ENCODE data around the gene TMEM240.
"Not testable (repeated sequence)": the region's sequence is repeated elsewhere in the genome, so short reads cannot be mapped to it uniquely, and the experiment has no call there.

TMEM240 gene

DNA sequence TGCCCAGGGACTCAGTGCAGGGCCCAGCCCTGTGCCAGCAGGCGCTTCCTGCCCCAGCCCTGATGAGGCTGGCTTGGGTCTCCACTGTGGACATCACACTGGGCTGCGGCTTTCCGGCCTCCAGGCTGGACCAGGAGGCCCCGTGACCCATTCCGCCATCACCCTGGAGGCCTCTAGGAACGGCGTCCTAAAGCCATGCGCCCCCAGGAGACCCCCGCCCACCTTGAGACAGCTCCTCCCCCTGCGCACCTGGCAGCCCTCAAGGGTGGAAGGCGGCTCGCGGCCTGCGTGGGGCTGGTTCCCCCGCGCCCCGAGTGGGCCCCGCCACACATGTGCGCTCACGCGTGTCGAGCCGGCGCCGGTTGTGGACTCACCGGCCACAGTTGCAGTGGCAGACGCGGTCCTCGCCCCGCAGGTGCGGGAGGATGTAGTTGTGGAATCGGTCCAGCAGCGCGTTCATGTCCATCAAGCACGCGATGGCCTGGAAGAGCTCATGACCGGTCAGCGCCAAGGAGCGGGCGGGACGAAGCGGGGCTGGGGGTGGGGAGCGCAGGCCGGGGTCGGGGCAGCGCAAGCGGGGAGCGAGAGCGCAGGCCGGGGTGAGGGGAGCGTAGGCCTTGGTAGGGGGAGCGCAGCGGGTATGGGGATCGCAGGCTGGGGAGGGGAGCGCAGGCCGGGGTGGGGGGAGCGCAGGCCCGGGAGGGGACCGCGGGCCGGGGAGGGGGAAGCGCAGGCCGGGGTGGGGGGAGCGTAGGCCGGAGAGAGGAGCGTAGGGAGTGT is 924 bp downstream of the TMEM240 start:
- DNase-seq, result no peak

DNA sequence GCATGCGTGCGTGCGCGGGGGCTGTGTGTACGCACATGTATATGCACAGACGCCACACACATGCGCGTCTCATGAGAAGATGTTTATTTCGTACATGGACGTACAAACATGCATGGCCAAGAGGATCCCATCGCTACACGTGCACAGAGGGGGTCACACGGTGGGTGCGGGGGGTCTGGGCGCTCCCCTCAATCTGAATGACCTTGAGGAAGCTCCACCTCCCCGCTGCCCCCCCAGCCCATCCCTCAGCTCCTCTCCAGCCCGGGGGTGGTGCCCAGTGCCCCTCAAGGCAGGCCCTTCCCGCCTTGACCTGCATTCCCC is 1.5 kb downstream of the TMEM240 start:
- no peak for DNase-seq

DNA sequence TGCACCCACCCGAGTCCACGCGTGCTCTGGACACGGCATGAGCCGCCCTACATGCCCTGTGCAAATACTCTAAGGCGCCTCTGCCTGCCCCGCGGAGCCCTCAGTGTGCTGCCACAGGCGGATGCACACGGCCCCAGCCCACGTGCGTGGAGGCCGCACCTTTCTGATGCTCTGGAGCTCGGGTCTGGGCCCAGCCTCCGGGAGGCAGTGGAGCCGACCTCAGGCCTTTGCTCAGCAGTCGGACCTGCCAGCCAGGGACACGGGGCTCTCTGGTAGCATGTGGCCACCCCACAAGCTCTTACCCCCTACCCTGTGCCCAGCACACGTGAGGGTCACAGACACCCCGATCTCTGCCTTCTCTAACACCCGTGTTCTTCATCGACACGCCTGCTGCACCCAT is 2.1 kb downstream of the TMEM240 start:
- DNase-seq, result no peak

DNA sequence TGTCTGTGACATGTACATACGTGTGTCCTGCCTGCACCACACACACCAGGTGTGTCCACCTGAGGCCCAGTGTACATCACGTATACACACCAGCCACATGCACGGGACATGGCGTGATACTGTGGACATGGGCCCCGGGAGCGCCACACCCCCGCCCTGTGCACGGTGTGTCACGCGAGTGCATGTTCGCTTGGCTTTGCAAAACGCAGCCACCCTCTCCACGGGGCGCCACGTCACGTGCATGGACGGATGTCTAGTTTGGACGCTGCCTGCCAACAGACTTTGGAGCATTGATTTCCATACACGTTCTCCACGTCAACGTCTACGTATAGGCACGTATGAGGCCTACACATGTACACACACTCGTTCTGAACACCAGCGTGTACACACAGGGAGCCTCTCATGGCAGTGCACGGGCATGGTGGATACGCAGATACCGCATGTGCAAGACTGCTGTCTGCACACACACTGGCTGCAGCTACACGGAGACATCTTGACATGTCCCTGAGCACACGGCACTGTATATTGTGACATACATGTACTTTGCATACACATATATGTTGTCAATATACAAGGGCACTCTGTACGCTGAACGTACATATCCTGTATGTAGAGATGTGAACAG is 2.7 kb downstream of the TMEM240 start:
- DNase-seq, result no peak

DNA sequence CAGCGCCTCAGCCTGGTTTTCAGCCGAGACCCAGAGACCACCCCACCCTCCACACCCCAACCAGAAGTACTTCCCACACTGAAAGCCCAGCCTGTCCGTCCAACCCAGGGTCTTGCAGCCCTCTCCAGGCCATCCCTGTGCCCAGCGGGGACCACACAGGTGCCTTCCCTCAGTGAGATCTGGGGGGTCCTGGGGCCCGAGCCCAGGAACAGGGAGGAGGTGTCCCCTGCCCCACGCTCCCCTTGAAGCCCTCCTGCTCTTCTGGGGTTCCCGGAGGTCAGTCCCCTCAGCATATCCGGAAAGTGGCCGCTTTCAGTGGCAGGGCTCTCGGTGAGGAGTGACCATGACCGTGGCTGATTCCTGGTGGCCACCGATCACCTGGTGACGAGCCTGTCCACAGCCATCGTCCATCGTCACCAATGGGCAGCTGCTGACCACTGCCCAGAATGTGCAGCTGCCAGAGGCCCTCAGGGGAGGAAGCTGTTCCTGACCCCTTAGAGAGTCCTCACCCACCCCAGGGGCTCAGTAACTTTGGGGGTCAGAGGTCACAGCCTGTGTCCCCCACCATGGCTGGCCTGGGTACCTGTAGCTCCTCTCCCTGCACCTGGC is 3.4 kb downstream of the TMEM240 start:
- no peak for DNase-seq

DNA sequence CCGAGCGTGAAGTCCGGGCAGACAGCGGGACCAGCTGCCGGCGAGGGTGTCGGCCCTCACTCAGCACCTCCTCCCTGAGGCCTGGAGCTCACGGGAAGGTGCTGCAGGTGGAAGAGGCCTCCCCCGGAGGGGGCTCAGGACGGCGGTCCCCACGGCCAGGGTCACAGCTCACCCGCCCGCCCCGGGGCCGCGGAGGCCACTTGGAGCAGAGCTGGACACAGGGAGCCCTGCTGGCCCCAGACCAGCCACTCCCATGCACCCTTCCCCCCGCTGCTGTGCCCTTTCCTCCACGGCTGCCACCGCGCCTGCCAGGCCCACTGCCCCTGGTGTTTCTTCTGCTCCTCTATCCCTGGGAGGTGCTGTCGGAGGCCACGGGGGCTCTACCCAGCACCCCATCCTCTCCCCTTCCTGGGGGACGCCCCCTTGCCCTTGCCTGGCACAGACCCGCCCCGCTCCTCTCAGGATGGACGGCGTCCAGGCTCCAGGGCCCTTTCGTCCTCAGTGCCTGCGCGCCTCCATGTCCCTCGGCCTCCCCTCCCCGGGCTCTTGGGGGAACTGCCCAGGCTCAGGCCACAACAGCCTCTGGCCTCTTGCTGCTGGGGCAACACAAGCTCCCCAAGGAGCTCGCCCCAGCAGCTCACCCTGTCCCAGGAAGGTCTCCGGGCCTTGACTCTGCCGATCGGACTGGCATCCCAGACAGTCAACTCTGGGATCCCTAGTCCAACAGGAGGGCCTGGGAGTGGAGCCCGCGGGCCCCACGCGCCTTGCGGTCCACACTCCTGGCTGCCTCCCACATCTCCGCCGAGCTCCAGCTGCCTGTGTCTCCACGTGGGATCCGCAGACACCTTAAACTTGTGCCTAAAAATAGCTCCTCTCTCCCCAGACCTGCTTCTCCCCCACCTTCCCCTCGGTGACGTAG is 4.1 kb downstream of the TMEM240 start:
- no peak for DNase-seq

DNA sequence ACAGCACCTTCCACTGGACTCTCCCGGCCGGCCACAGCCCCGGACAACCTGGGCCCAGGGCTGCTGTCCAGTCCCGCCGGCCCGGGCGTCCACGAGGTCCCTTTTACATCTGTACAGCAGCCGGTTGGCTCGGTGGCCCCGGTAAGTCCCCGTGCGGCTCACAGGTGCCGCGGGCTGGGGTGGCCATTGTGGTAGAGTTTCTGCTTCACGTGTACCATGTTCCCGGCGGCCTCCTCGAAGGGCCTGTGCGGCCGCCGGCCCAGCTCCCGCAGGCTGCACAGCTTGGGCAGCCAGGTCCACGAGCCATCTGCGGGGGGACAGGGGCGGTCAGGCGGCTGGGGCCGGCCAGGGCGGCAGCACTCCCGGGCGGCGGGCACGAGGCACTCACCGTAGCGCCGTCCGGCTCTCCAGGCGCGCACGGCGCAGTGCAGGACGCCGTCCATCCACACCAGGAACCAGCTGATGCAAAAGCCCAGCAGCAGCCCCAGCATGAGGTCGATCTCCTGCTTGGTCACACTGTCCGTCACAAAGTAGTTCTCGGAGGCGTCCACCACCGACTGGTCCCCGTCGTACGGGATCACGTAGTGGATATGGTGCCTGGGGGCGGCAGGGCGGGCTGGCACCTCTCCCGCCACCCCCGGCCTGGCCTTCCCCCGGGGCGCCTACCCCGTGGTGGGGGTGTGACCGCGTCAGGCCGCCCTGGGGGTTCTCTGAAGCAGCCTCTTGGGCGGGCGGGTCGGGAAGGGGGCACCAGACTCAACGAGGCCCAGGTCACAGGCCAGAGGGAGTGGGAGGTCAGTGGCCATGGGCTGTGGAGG is 5.0 kb downstream of the TMEM240 start:
- no peak for DNase-seq

DNA sequence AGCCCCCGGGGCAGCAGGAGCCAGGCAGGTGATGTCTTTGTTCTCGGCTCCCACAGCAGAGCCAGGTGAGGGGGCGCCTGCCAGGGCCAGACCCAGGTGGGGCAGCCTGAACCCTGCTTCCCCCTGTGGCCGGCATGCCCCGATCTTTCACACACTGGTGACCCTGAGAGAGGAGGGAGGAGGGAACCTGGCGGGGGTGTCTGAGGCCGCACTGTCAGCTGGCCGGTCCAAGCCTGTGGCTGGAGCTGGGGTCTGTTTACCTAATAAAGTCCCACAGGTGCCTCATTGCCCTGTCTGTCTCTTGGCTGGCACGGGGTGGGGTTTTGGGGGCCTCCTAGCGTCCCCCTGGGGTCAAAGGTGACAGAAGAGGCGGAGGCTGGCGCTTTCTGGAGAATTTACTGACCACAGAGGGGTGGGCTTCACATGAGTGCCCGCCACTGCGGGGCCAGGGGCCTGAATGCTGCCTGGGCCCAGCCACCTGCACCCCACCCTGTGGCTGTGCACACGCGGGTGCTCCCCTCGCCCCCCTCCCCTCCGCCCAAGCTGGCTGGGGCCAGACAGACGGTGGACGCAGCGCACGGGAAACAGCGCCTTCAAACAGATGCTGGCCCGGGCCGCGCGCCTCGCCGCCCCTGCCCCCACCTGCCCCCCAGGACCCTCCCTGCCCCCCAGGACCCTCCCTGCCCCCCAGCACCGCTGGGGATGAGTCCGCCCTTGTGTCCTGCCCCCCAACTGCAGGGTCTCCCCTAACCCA is 5.8 kb downstream of the TMEM240 start:
- DNase-seq, result no peak

DNA sequence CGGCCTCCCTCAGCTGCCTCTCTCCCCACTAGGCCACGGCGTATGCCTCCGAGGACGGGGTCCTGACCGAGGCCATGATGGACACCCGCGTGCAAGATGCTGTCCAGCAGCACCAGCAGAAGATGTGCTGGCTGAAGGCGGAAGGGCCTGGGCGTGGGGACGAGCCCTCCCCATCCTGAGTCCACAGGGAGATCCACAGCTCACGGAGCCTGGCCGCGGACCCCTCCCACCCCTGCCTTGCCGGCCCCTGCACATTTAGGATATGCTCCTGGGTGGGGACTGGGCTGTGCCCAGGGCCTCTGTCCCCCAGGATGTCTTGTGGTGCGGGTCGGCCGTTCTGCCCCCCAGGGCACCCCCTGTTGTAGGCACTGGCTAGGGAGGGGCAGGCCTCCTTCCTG is 6.5 kb downstream of the TMEM240 start:
- DNase-seq, result not testable (repeated sequence)

DNA sequence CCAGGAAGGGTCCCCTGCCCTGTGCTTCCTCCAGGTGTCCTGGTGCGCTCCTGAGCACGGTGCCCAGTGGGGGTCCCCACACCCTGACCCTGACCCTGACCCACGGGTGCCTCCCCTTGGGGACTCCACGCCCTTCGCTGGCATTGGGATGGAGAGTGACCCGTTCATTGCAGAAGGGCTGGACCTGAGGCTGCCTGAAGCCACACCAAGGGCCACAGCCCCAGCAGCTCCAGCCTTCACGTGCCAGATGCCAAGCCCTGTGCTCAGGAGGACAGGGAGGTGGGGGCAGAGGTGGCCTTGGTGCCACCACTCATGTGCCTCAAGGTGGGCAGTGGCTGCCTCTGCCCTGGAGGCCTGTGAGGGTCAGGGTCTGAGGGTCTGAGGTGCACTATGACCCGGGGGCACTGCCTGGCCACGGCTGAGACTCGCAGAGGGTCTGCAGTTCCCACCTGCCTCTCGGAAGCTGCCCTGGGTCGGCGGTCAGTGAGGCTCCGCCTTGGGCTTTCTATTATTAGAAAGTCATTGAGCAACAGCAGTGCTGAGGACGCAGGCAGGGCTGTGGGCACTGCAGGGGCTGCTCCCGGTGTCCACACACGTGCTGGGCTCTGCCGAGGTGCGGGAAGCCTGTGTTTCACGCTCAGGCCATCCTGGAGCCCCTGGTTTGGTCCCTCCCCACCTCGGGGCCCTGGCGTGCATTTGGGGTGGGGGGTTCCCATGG is 7.1 kb downstream of the TMEM240 start:
- not testable (repeated sequence) for DNase-seq

DNA sequence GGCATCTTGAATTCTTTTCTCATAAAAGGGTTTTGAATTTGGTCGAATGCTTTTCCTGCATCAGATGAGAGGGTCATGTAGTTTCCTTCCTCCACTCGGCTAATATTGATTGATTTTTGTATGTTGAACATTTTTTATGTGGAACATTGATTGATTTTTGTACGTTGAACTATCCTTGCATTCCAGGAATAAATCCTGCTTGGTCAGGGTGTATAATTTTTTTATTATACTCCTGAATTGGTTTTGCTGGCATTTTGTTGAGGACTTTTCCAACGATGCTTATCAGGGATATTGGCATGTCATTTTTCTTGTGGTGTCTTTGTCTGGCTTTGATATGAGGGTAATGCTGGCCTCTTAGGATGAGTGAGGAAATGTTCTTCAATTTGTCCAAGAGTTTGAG is 8.5 kb downstream of the TMEM240 start:
- DNase-seq, result no peak

DNA sequence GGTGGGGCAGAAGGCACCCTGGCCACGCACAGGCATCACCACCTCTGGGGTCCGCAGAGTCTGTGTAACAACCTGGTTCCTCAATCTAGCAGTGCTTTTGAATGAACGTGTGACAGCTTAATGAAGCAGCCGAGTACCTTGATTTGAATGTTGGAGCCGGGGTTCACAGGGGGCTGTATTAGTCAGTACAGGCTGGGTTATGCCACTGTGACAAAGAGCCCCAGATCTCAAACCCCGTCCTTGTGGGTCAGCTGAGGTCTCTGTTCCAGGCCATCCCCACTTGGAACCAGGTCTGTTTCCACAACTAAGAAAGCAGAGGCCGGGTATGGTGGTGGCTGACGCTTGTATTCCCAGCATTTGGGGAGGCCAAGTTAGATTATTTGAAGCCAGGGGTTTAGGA is 10.5 kb downstream of the TMEM240 start:
- no peak for DNase-seq

DNA sequence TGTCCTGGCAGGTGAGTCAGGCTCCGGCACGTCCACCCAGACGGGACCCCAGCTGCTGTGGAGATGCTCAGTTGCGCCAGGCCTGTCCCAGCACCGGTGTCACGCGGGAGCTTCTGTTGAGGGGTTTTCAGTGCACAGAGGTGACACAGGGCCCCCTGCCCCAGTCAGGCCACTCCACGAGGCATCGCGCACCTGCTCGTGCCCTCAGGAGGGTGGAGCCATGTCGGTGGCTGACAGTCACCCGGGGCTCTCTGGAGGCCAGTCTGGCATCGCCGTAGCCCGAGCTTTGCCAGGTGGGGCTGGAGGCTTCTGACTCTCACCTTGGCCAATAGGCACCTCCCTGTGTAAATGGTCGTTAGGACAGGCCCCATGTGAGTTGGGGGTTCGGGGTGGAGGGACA is 11.1 kb downstream of the TMEM240 start:
- no peak for DNase-seq

DNA sequence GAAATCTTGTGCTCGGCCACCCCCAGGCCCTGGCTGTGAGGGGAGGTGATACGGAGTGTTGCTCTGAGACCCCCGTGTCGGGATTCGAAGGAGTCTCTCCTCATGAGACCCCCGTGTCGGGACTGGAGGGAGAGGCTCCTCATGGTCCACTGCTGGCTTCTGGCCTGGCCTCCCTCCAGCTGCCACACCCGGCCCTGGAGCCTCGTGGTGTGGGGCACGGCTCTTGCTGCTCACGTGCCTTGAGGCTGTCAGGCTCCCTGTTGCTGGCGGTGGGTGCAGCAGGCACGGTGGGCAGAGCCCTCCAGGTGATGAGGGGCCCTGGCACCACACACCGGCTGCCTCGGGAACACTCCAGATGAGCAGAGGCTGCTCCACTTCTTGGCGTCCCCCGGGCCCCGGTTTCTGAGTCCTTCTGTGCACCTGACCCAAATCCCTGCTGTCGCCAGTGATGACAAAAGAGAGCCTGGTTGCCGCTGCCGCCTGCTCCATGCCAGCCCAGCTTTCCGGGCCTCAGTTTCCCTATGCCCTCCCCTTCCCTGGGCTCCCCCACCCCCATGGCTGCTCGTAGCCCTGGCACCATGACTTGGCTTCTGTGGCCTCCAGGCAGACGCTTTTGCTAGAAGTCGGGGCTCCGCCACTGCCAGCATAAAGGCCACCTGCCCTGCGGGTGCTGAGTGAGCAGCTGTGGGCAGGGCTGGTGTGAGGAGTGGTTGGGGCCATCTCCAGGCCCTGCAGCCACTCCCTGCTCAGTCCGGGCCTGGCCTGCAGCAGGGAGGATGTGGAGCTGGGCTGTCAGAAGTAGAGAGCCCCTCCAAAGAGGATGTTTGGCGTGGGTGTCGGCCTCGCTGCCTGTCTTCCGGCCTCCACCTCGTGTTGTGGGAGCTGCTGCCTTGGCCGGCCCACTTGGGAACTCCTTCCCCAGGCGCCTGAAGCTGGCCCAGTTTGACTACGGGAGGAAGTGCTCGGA is 11.8 kb downstream of the TMEM240 start:
- no peak for DNase-seq

DNA sequence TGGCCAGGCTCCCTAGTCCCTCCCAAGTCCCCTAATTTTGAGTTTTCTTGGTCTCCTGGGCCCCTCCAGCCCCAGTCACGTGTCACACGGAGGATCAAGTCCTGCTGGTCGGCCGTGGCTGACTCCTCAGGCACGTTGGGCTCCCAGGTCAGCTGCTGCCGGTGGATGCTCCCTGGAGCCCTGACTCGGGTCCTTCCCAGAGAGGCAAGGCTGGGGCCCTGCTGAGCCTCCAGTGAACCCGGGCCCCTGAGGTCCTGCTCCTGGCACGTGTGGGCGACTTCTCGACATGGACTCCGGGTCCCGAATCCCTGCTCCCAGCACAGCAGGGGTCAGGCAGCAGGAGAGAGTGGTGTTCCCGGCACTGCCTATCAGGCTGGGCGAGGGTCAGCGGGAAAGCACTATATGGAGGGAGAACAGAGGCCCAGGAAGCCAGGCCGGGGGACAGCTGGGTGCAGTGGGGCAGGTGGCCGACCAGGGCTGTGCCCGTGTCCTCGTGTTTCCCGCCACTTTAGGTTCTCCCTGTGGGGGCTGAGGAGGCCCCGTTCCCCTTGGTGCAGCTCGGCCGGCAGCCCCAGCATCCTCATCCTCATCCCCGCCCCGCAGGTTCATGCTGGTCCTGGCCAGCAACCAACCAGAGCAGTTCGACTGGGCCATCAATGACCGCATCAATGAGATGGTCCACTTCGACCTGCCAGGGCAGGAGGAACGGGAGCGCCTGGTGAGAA is 13.2 kb downstream of the TMEM240 start:
- DNase-seq, result no peak

DNA sequence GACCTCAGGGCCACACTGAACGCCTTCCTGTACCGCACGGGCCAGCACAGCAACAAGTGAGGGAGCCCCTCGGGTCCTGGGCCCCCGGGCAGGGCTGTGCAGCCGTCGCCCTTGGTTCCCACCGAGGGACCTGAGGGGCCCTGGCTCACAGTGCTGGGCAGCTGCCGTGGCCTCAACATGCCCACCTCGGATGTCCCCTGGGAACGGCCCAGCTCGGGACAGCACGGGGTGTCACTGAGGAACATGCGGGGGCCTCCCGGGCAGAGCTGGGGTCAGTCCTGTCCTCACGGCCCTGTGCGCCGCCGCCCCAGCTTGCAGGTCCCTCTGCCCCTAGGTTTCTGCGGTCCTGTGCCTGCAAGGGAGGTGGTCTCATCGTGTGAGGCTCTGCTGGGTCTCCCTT is 13.9 kb downstream of the TMEM240 start:
- not testable (repeated sequence) for DNase-seq

DNA sequence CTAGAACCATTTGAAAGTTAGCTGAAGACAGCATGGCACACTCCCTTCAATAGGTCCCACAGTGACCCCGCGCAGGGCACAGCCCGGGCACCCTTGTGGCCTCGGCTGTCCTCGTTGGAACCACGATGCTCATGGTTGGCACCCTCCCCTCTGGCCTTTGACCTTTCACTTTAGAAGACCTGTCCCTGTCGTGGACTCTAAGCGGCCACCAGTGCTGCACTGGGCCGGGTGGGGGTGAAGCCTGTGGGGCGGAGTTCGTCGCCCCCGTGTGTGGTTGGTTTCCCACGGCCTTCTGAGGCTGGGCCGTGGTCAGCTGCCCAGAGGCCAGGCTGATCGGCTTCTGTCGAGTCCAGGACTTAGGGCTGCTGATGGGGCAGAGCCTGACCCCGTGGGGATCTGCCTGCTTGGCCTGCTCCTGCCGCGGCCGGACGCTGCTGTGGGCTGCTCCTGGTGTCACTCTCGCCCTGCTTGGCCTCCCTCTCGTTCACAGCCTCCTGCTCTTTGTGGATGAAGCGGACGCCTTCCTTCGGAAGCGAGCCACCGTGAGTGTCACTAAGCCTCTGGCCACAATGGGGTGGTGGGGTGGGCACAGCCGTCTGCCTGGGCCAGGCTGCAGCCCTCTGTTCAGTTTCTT is 15.6 kb downstream of the TMEM240 start:
- not testable (repeated sequence) for DNase-seq

DNA sequence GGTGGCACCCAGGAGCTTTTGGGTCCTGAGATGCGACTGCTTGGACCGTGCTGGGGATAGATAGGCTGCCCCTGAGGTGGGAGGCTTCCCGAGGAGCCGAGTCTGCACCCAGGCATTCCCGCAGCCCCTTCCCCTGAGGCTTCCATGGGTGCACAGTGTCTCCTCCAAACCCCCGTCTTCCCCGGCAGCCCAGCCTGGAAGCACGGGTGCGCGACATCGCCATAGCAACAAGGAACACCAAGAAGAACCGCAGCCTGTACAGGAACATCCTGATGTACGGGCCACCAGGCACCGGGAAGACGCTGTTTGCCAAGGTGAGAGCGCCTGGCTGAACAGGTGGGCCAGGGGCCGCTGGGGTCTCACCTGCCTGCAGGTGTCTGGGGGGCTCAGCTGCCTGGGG is 16.8 kb downstream of the TMEM240 start:
- DNase-seq, result not testable (repeated sequence)

DNA sequence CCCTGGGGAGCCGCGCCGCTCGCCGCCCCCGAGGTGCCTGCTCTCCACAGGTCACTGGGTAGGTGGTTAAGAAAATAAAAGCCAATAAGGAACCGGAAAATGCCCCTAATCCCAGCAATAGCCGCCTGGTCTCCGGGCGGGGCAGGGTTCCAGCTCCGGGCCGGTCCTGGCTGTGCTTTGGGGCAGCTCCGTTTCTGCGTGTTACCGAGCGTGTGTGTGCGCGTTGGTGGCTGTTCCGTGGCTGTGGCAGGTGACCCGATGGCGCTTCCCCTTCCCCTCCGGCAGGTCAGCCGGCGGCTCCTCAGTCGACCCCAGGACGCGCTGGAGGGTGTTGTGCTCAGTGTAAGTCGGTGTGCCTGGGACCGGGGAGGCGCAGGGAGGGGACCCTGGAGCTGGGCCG is 17.2 kb downstream of the TMEM240 start:
- not testable (repeated sequence) for DNase-seq

Measured in activated CD4-positive, alpha-beta T cell treated with anti-CD3 and anti-CD28 coated beads, Interleukin-2, amount 50 U/mL, for 16 hours (primary cell).